ENCODE data around the gene SAXO2. TPM values are rescaled to one million over a fixed set of nuclear protein-coding genes. Genes with fewer than 3 reads are reported as not detected.

The SAXO2 gene
- total RNA-seq, 1 donor from 2014 or later: not detected

Other genes with a start within 250 kb of the SAXO2 start
- 1.6 and 1.8 TPM in 2 replicates for gene MEX3B, start 216.8 kb upstream of the SAXO2 start, total RNA-seq
- gene EFL1, start 84 bp upstream of the SAXO2 start, total RNA-seq: 23.3 and 26.6 TPM in 2 replicates
- gene GOLGA6L10, start 86.7 kb downstream of the SAXO2 start, total RNA-seq: 0.71 and 1.0 TPM in 2 replicates
- 1.3 and 1.7 TPM in 2 replicates for gene GOLGA6L9, start 167.0 kb downstream of the SAXO2 start, total RNA-seq